HG02973 (cell line): ENCODE measurements around the gene SYT12.

Experiments used
- ATAC-seq: cut with Tn5 transposase; IDR thresholded peaks from one replicate; pipeline ENCODE4 v1.9.1; 2021; ENCODE audit warnings: moderate library complexity; ENCODE audit not compliant: unreplicated experiment

The SYT12 gene

DNA sequence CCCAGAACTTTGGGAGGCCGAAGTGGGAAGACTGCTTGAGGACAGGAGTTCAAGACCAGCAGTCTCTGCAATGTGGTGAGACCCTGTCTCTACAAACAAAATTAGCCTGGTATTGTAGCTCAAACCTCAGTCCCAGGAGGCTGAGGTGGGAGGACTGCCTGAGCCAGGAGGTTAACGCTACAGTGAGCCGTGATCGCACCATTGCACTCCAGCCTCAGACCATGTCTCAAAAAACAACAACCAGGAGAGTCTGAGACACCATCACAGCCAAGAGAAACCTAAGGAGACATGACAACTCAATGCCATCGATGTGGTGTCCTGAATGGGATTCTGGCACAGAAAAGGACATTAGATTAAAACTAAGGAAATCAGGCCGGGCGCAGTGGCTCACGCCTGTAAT is 67.8 kb downstream of the SYT12 start:
- ATAC-seq = no peak

DNA sequence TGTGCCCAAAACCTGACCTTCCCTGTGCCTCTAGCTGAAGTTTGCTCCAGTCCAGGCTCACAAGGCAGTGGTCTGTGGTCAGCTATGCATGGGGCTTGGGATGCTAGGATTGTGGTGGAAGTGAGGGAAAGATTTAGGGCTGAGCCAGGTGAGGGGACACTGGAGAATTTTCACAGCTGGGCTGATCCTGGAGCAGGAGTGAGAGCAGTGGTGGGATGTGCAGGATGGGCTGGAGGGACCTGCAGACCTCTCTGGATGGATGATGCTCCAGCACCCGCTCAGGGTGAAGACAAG is 72.2 kb downstream of the SYT12 start:
- no peak for ATAC-seq

GRCh38 chr11:67098799-67099429 is 76.0 kb downstream of the SYT12 start:
- ATAC-seq = no peak

GRCh38 chr11:67099831-67100324 is 76.9 kb downstream of the SYT12 start:
- no peak for ATAC-seq
